Neural cell (in vitro differentiated cells): ENCODE data around the gene XIRP1.

Experiments used
- POLR2AphosphoS5 ChIP-seq: IDR thresholded peaks from 2 replicates; pipeline ENCODE4 v1.6.1; 2012
- TF ChIP-seq, protein P1 (sequence below): fragments of 450-650 bp; IDR thresholded peaks from 2 replicates; pipeline ENCODE4 v1.5.1; 2014; ENCODE audit warnings: antibody characterized with exemption, mild to moderate bottlenecking, moderate library complexity; ENCODE audit not compliant: poor library complexity, severe bottlenecking

DNA sequence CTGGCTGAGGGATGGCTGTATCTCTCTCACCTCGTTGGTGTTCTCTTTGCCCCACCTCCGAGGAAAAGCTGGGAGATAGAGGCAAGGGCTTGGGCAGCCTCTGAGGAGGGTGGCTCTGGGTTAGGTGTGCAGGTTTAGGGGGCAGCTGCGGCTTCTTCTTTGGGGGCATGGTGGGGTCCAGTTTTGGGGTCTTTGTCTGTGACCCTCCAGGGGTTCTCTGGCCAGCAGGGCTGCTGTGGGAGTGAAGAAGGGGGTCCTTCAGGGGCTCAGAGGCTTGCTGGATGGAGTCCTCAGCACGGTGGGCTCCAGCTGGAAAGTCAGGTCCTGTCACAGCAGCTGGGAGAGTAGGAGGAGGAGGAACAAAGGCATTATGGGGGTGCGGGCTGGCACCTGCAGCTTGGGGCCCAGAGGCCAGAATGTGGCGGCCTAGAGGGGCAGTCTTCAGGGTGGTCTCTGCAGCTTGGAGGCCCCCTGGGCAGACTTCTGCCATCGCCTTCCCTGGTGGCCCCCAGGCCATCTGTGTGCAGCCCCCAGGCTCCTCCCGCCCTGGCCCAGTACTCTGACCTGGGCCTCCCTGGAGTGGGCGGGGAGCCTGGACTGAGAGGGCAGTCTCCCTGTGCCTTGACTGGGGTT is 7.0 kb downstream of the XIRP1 start:
- TF ChIP-seq, protein P1, sequence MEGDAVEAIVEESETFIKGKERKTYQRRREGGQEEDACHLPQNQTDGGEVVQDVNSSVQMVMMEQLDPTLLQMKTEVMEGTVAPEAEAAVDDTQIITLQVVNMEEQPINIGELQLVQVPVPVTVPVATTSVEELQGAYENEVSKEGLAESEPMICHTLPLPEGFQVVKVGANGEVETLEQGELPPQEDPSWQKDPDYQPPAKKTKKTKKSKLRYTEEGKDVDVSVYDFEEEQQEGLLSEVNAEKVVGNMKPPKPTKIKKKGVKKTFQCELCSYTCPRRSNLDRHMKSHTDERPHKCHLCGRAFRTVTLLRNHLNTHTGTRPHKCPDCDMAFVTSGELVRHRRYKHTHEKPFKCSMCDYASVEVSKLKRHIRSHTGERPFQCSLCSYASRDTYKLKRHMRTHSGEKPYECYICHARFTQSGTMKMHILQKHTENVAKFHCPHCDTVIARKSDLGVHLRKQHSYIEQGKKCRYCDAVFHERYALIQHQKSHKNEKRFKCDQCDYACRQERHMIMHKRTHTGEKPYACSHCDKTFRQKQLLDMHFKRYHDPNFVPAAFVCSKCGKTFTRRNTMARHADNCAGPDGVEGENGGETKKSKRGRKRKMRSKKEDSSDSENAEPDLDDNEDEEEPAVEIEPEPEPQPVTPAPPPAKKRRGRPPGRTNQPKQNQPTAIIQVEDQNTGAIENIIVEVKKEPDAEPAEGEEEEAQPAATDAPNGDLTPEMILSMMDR: no peak
- TF ChIP-seq POLR2AphosphoS5: no peak
